ENCODE data around the gene SHCBP1.
"Not testable (repeated sequence)": the region's sequence is repeated elsewhere in the genome, so short reads cannot be mapped to it uniquely, and the experiment has no call there.

SHCBP1 gene, protein sequence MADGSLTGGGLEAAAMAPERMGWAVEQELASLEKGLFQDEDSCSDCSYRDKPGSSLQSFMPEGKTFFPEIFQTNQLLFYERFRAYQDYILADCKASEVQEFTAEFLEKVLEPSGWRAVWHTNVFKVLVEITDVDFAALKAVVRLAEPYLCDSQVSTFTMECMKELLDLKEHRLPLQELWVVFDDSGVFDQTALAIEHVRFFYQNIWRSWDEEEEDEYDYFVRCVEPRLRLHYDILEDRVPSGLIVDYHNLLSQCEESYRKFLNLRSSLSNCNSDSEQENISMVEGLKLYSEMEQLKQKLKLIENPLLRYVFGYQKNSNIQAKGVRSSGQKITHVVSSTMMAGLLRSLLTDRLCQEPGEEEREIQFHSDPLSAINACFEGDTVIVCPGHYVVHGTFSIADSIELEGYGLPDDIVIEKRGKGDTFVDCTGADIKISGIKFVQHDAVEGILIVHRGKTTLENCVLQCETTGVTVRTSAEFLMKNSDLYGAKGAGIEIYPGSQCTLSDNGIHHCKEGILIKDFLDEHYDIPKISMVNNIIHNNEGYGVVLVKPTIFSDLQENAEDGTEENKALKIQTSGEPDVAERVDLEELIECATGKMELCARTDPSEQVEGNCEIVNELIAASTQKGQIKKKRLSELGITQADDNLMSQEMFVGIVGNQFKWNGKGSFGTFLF

DNA sequence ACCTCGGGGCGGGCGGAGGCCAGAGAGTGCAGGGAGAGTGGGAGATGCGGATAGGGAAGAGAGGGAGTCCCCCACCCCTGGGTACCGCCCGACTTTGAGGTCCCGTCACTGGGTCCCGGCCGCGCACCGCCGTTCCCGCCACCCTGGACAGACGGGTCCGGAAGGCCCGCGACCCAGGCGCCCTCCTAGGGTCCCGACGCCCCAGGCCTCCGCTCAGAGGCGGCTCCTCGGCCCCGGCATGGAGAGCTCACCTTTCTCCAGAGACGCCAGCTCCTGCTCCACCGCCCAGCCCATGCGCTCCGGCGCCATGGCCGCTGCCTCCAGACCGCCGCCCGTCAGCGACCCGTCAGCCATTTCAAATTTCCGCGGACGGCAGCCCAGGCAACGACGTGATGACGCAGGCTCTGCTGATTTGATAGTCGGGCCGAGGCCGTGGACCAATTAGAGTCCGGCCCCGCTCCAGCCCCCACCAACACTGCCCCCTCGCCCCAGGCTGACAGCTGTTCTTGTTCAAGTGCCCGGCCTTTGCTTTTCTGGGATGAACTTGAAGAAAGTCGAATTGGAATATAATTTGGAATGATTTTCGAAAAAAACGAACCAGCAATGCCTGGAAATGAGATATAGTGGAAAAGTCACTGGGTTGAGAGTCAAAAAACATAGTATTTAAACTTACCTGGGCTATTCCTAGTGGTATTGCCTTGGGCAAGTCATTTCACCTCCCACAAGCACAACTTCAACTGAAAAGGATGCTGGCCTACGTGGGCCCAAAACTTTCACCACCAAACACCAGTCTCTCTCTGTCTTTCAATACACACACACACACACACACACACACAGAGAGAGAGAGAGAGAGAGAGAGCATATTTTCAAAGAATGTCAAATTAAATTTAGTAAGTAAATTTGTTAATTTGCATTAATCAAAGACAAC is at the start of gene SHCBP1:
Gene SHCBP1 (minus strand): TSS at position 374 of the 928 bp plus-strand sequence. CDS start 20 bp downstream, at position 354.
- no peak for DNase-seq (ENCODE audit: low read depth)

DNA sequence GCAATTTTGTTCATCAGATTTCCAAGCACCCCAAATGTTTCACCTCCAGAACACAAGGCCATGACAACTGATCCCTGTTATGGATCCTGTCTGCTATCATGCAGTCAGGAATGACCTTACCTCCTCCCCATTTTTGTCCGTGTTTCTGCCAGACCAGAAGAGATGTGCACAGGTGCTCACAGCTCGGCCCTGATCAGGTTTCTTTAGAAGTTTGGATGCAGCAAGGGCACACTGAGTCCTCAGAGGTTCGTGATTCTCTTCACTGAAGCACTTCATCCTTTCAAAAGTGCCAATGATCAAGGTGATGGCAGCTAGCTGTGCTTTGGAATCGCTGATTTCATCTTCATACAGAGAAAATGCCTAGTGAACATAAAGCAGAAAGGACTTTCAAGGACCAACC is 40.9 kb upstream of the SHCBP1 start:
- DNase-seq (ENCODE audit: low read depth) = no peak

- peak; percentile 83 for DNase-seq (ENCODE audit: low read depth)
Observed at GRCh38 chr16:46658925-46659324, 37.7 kb upstream of the SHCBP1 start.

DNA sequence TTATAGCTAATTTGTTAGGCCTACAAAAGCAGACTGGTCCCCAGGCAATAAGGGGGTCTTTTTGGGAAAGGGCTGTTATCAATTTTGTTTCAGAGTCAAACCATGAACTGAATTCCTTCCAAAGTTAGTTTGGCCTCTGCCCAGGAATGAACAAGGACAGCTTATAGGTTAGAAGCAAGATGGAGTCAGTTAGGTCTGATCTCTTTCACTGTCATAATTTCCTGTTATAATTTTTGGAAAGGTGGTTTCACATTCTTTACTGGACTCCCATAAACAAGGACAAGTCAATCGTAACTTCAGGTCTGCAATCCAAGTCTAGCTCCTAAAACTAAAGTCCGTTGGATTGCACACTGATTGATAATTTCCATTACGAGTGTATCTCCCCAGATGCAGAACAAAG is 30.1 kb upstream of the SHCBP1 start:
- DNase-seq (ENCODE audit: low read depth) = no peak

- DNase-seq (ENCODE audit: low read depth) = no peak
Observed at GRCh38 chr16:46650254-46650623, 29.1 kb upstream of the SHCBP1 start.

DNA sequence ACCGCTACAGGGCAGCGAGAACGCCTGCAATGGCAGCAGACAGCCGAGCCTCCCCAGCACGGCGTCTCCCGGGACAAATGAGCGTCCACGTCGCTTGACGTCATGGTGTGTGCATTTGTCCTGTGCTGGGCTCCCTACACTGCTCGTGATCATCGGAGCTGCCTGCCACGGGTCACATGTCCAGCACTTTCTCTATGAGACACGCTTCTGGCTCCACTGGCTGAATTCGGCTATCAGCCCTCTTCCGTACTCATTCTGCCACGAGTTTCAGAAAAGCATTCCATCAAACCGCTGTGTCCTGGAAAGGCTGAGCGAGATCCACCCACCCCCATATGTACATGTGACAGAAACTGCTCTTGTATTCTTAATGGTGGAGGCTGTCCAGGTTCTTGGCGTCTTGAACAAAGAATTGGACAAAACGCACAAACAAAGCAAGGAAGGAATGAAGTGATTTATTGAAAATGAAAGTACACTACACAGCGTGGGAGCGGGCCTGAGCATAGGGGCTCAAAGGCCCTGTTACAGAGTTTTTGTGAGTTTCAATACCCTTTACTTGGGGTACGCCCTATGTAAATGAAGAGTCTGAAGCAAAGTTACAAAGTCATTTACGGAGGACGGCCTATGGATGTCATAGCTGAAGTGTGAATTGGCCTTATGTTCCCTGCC is 28.5 kb upstream of the SHCBP1 start:
- no peak for DNase-seq (ENCODE audit: low read depth)

DNA sequence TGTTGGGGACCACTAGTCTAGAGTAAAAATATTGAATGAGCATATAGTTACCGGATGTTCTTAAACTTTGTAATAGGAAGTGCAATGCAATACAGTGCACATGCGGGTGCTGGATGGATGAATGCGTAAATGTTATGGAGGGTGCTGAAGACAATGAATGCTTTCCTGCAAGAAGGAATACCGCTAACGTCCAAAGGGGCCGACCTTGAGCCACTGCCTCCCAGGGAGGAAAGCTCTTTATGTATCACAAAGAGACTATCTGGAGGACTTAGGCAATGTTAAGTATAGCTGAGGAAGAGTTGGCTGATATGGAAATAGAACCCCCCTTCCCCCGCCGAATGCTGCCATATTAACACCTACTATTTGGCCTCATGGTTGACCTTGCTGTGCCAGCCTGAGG is 27.5 kb upstream of the SHCBP1 start:
- DNase-seq (ENCODE audit: low read depth) = no peak

GRCh38 chr16:46638947-46639925 is 18.1 kb upstream of the SHCBP1 start:
- no peak for DNase-seq (ENCODE audit: low read depth)

DNA sequence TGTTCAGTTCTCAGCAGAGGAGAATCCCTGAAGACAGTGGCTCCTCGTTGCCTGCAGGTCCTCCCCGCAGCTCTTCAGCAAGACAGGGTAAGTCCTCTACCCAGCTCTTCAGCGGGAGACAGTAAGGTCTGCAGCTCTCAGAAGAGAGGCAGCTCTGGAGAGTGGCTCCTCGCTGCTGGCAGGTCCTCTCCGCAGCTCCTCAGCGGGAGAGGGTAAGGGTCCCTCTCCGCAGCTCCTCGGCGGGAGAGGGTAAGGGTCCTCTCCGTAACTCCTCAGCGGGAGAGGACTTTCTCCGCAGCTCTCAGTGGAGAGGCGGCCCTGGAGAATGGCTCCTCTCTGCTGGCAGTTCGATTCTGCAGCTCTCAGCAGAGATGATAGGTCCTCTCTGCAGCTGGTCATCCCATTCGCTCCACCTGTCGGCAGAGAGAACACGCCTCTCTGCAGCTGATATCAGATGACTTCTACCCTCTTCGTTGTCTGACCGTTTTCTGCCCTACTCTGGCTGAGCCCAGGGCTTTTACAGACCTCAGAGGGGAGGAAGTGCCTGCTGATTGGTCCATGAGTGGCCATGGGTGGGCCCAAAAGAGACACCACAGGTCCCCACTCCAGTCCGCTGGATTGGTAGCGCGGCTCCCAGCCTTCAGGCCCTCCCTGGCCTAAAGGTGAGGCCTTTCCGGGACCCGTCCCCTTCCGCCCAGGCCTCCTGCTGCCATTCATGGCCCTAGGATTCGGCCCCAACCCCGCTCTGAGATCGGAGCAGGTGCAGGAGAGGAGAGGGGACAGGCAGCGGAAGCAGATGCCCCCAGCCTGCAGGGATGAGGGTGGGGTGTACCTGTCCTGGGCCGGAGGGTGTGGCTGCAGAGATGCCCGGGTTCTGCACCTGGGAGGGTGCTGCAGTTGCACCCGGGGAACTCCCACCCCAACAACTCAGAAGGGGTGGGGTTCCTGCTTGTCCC is 11.9 kb upstream of the SHCBP1 start:
- DNase-seq (ENCODE audit: low read depth) = no peak

GRCh38 chr16:46629331-46630219 is 8.4 kb upstream of the SHCBP1 start:
- no peak for DNase-seq (ENCODE audit: low read depth)

- no peak for DNase-seq (ENCODE audit: low read depth)
Observed at GRCh38 chr16:46627746-46628145, 6.6 kb upstream of the SHCBP1 start.

DNA sequence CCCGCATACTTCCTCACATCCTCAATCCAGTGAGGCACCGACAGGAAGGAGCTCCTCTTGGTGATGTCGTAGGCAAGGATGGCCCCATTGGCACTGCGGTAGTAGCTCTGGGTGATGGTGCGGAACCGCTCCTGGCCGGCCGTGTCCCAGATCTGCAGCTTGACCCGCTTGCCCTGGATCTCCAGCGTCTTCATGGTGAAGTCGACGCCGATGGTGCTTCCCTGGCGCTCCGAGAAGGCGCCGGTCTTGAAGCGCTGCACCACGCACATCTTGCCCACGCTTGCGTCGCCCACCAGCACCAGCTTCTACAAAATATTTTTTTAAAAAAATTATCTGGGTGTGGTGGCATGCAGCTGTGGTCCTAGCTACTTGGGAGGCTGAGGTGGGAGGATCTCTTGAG is 5.5 kb upstream of the SHCBP1 start:
- not testable (repeated sequence) for DNase-seq (ENCODE audit: low read depth)

DNA sequence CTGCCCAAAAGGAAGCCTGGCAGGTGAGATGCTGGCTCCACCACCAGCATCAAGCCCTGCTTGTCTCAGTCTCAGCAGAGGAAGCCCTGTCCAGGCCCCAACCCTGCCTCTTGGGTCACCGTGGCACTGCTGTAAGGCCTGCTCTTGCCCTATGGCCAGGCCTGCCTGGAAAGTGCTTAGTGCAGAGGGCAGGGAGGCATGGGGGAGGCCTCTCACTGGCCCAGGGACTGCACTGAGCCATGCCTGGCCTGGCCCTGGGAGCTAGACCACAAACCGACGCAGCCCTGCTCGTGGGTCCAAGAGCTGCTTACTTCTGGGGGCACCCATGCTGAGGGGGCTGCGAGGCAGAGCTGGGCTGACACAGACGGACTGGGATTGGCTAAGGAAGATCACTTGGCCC is 3.7 kb upstream of the SHCBP1 start:
- DNase-seq (ENCODE audit: low read depth) = not testable (repeated sequence)

GRCh38 chr16:46623707-46624106 is 2.5 kb upstream of the SHCBP1 start:
- not testable (repeated sequence) for DNase-seq (ENCODE audit: low read depth)

GRCh38 chr16:46623246-46623645 is 2.1 kb upstream of the SHCBP1 start:
- DNase-seq (ENCODE audit: low read depth) = not testable (repeated sequence)

DNA sequence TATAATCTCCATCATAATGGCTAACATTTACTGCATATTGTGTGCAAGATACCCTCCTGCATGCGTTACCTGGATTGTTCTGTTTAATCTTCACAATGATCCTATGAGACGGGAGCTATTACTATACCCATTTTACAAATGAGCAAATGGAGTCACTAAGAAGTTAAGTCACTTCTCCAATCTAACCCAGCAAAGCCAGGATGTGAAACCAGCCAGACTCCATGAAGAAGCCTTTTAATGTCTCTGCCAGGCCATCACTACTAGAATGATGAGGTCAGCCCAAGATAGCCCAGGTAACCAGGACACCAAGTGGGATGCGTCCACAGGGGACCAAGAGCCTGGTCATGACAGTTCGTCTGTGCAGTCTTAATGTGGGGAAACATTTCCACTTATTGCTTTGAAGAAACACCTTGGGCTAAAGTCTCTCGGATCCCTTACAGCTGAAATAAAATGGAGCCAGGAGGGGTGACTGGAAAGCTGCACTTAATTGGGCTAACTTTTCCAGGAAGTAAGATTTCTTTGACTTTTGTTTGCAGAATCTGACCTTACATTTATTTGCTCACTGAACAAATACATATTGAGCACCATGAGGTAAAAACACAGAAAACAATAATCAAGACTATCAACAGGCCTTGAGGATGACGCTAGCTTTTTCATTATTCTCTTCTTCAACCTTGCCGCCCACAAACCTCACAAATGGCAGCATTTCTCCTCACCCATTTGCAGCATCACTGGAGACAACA is 926 bp upstream of the SHCBP1 start:
- no peak for DNase-seq (ENCODE audit: low read depth)

DNA sequence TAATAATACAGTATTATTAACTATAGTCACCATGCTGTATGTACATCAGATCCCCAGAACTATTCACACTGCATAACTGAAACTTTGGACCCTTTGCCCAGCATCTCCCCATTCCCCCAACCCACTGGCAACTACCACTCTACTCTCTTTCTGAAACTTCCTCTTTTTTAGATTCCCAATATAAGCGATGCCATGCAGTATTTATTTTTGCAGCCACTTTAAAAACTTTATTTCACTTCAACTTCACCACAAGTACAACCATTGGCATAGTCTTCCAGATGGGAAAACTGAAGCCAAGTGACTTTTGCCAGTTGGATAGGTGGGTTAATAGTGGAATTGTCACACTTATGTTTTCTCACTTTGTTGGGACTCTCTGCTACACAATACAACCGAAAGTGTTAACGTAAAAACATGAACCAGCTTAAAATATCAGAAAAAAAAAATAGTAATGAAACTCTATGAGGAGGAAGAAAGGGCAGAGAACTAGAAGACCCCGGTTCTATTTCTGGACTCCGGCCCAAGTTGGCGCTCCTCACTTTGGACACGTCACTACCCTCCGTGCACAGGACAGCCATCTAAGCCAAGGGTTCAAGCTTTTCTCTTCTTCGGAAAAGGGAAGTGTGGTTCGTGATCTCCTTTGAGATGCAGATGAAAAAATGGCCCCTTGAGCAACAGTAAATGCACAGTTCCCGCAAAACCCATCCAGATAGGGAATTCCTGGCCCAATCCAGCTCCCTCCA is 743 bp downstream of the SHCBP1 start:
- no peak for DNase-seq (ENCODE audit: low read depth)

Data from CMK (cell line).